HEK293T (cell line): ENCODE results near the gene SMYD4.

Source experiments
- CTCF ChIA-PET: fragments of 350-600 bp; formaldehyde crosslinking; extraction: SDS; loops from one replicate; lab custom pipeline; 2021; ENCODE audit warnings: antibody characterized with exemption, inconsistent platforms; lab: Yijun Ruan, JAX
- POLR2A ChIA-PET: fragments of 350-600 bp; formaldehyde crosslinking; extraction: SDS; loops from one replicate; lab custom pipeline; 2020; ENCODE audit warnings: antibody characterized with exemption, inconsistent platforms; lab: Yijun Ruan, JAX
- DNase-seq: peaks from one replicate; pipeline ENCODE4 v3.0.0; 2012; ENCODE audit warnings: mixed read lengths; ENCODE audit errors: extremely low spot score
- ARNT ChIP-seq: fragments of 450-650 bp; IDR thresholded peaks from 2 replicates; pipeline ENCODE4 v1.6.1; 2017; ENCODE audit warnings: mild to moderate bottlenecking
- BHLHE40 ChIP-seq: fragments of 450-650 bp; IDR thresholded peaks from 2 replicates; pipeline ENCODE4 v1.6.1; 2016; ENCODE audit warnings: mild to moderate bottlenecking, moderate library complexity, borderline replicate concordance
- CTBP1 ChIP-seq: fragments of 450-650 bp; IDR thresholded peaks from 2 replicates; pipeline ENCODE4 v1.6.1; 2016; ENCODE audit warnings: borderline replicate concordance
- ELF4 ChIP-seq: fragments of 450-650 bp; IDR thresholded peaks from 2 replicates; pipeline ENCODE4 v1.6.1; 2017; ENCODE audit warnings: antibody characterized with exemption
- FOXA1 ChIP-seq: fragments of 450-650 bp; IDR thresholded peaks from 2 replicates; pipeline ENCODE4 v1.6.1; 2016; ENCODE audit warnings: mild to moderate bottlenecking
- FOXK2 ChIP-seq: fragments of 450-650 bp; IDR thresholded peaks from 2 replicates; pipeline ENCODE4 v1.6.1; 2016; ENCODE audit warnings: mild to moderate bottlenecking
- FOXM1 ChIP-seq: fragments of 450-650 bp; IDR thresholded peaks from 2 replicates; pipeline ENCODE4 v1.6.1; 2017; ENCODE audit warnings: mild to moderate bottlenecking, borderline replicate concordance
- HDGF ChIP-seq: fragments of 450-650 bp; IDR thresholded peaks from 2 replicates; pipeline ENCODE4 v1.6.1; 2017; ENCODE audit warnings: antibody characterized with exemption, borderline replicate concordance
- L3MBTL2 ChIP-seq: fragments of 450-650 bp; conservative IDR thresholded peaks from 2 replicates; pipeline ENCODE4 v1.6.1; 2016; ENCODE audit warnings: mild to moderate bottlenecking
- LEF1 ChIP-seq: fragments of 450-650 bp; IDR thresholded peaks from 2 replicates; pipeline ENCODE4 v1.6.1; 2017; ENCODE audit warnings: mild to moderate bottlenecking, borderline replicate concordance
- NFRKB ChIP-seq: fragments of 450-650 bp; IDR thresholded peaks from 2 replicates; pipeline ENCODE4 v1.6.1; 2016; ENCODE audit warnings: mild to moderate bottlenecking, moderate library complexity
- PKNOX1 ChIP-seq: fragments of 450-650 bp; IDR thresholded peaks from 2 replicates; pipeline ENCODE4 v1.6.1; 2016
- SP1 ChIP-seq: fragments of 450-650 bp; IDR thresholded peaks from 2 replicates; pipeline ENCODE4 v1.6.1; 2017
- SUZ12 ChIP-seq: fragments of 450-650 bp; IDR thresholded peaks from 2 replicates; pipeline ENCODE4 v1.6.1; 2016; ENCODE audit warnings: mild to moderate bottlenecking
- TARDBP ChIP-seq: fragments of 450-650 bp; IDR thresholded peaks from 2 replicates; pipeline ENCODE4 v1.6.1; 2016
- ZNF384 ChIP-seq: fragments of 450-650 bp; IDR thresholded peaks from 2 replicates; pipeline ENCODE4 v1.6.1; 2016

The SMYD4 gene

GRCh38 chr17:1792495-1793446 lies 36.9 kb downstream of the SMYD4 start:
- TF ChIP-seq ELF4 (no peak), ZNF384 (no peak), TARDBP (no peak), NFRKB (no peak), SUZ12 (no peak), FOXM1 (no peak), SP1 (no peak), PKNOX1 (no peak), HDGF (no peak), LEF1 (no peak), FOXK2 (no peak), ARNT (no peak)
- no peak for DNase-seq
- ChIA-PET CTCF (interaction anchor here (1.1 to 1.3 kb wide), 2 partner anchors 19 to 76 kb away, joined by 3 to 5 read pairs; no protein-coding TSS in a partner anchor), POLR2A (interaction anchor here (1.2 to 1.5 kb wide), 2 partner anchors 31 to 37 kb away, joined by 3 to 4 read pairs; partner anchors contain the start of genes RPA1, SERPINF1 and SMYD4)

GRCh38 chr17:1789936-1790335 lies 39.8 kb downstream of the SMYD4 start:
- no peak for TF ChIP-seq TARDBP
- no peak for TF ChIP-seq ARNT
- TF ChIP-seq NFRKB, result no peak
- TF ChIP-seq ELF4, result no peak
- TF ChIP-seq FOXK2, result no peak
- TF ChIP-seq BHLHE40, result no peak
- no peak for TF ChIP-seq SUZ12
- ChIA-PET POLR2A (no interaction called here), CTCF (interaction anchor here (0.7 kb wide), 1 partner anchor 70 kb away, joined by 4 read pairs; no protein-coding TSS in a partner anchor)
- no peak for DNase-seq

- TF ChIP-seq SP1, result no peak
- no peak for TF ChIP-seq ZNF384
- no peak for TF ChIP-seq PKNOX1
- no peak for TF ChIP-seq NFRKB
- no peak for TF ChIP-seq HDGF
- no peak for TF ChIP-seq CTBP1
- TF ChIP-seq FOXA1, result no peak
- TF ChIP-seq ARNT, result no peak
- TF ChIP-seq ELF4, result no peak
- TF ChIP-seq L3MBTL2, result no peak
- TF ChIP-seq FOXM1, result no peak
- no peak for TF ChIP-seq BHLHE40
- no peak for TF ChIP-seq LEF1
- TF ChIP-seq TARDBP, result no peak
- no peak for TF ChIP-seq FOXK2
- TF ChIP-seq SUZ12, result no peak
- CTCF ChIA-PET, result interaction anchor here (1.0 kb wide), 1 partner anchor 66 kb away, joined by 4 read pairs; no protein-coding TSS in a partner anchor
- peak; percentile 46 for DNase-seq
- POLR2A ChIA-PET, result interaction anchor here (0.9 kb wide), 1 partner anchor 42 kb away, joined by 3 read pairs; the partner anchor contains the start of genes RPA1 and SMYD4
Measured at GRCh38 chr17:1787301-1787902, 42.3 kb downstream of the SMYD4 start.

- TF ChIP-seq TARDBP (no peak), LEF1 (no peak), BHLHE40 (no peak), ARNT (no peak), SUZ12 (no peak), CTBP1 (no peak), FOXA1 (no peak), L3MBTL2 (no peak), FOXK2 (no peak), HDGF (no peak), ELF4 (no peak), NFRKB (no peak), PKNOX1 (no peak), ZNF384 (no peak), SP1 (no peak), FOXM1 (no peak)
- CTCF ChIA-PET, result no interaction called here
- POLR2A ChIA-PET, result no interaction called here
- DNase-seq, result no peak
Measured at GRCh38 chr17:1786708-1787107, 43.0 kb downstream of the SMYD4 start.

DNA sequence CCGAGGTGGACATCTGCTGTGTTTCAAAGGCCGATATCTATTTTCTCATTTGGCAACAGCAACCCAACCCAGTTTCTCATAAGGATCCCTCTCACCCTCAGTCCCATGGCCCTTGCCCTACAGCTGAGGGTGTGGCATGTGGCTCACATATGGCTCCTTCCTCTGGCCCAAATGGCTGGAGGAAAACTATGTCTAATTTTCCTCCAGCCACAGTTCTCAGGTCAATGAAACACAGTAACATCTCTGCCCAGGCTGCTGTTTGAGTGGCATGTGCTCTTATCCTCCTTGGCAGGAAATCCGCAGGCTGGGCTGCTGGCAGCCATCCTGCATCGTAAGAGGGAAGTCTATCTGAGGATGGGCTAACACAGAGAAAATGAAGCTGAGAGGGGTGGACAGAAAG lies 43.8 kb downstream of the SMYD4 start:
- ChIA-PET POLR2A (no interaction called here), CTCF (no interaction called here)
- no peak for TF ChIP-seq SUZ12
- no peak for DNase-seq
